ENCODE results near the gene CLEC1A. TPM values are rescaled to one million over a fixed set of nuclear protein-coding genes. Genes with fewer than 3 reads are reported as not detected.

The CLEC1A gene
- total and polyA plus RNA-seq, 12 donors, result 1.4 to 5.6 (median 3.3) TPM

DNA sequence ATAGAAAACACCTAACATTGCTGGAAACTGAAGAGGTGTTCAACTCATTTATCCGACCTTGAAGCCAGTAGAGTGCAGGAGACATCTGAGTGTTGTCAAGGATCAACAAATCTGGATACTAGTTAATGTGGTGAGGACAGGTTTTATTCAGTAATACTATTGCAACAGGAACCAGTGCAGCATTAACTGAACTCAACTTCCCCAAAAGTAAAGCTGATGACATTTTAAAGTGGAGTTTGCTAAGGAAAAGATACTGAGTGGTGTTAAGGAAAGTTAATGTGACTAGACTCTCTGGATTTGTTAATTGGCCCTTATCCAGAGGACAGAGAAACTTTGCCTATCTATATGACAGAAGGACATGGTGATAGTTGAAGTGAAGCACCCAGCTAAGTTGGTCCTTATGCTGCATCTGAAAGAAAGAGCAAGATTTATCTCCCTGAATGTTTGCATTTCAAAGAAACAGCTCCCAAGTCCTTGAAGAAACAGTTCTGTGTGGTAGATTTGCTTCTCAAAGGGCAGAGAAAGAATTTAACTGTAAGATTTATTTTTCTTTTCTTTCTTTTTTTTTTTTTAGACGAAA, 32.4 kb upstream of the CLEC1A start:
- intact Hi-C loops (cut with DNase I), result loop anchor here in 1 of 2 donors (10.0 kb wide), 2 partner anchors 96 to 386 kb away; partner anchors contain the start of gene CLEC9A
- DNase-seq, result no peak
- 35 to 52% (median 43%) methylated on average over 2 of the region's 2 CpGs for WGBS, 4 donors
- Histone ChIP-seq H3K27ac (peak overlapping the region in 1 of 5 donors; percentile 86), H3K4me1 (replicated peaks in 1 of 2) (no peaks in the 10 kb centered on the region), H3K4me3 (no peak overlapping the region), H3K9me3 (replicated peaks in 1 of 3) (no peaks in the 10 kb centered on the region), H3K36me3 (replicated peaks in 1 of 2) (no peaks in the 10 kb centered on the region), H3K27me3 (no peaks in the 10 kb centered on the region)
- TF ChIP-seq, protein P1, sequence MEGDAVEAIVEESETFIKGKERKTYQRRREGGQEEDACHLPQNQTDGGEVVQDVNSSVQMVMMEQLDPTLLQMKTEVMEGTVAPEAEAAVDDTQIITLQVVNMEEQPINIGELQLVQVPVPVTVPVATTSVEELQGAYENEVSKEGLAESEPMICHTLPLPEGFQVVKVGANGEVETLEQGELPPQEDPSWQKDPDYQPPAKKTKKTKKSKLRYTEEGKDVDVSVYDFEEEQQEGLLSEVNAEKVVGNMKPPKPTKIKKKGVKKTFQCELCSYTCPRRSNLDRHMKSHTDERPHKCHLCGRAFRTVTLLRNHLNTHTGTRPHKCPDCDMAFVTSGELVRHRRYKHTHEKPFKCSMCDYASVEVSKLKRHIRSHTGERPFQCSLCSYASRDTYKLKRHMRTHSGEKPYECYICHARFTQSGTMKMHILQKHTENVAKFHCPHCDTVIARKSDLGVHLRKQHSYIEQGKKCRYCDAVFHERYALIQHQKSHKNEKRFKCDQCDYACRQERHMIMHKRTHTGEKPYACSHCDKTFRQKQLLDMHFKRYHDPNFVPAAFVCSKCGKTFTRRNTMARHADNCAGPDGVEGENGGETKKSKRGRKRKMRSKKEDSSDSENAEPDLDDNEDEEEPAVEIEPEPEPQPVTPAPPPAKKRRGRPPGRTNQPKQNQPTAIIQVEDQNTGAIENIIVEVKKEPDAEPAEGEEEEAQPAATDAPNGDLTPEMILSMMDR (IDR thresholded peaks at IDR 0.05), result no peak
- TF ChIP-seq POLR2A (IDR thresholded peaks at IDR 0.05), result no peak

DNA sequence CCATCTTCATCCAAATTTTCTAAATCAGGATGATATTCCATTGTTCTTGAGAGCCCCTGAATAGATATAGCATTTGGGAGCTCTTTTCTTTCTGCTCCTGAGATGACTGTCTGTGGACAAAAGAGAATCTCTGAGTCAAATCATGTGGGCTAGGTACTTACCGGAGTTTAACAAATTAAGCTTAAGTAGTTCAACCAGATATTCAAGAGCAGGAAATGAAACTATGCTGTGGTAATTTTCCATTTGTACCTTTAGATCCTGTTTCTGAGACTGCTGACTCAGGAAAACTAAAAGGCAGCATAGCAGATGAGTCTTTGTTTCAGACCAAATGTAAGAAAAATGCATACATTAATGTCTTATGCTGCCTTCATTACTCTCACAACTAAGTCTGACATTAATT, 31.3 kb upstream of the CLEC1A start, which contains the start of gene CLEC7A:
Gene CLEC7A (minus strand): TSS at position 158 of the 400 bp plus-strand sequence. CDS start 117 bp downstream, at position 41.
- WGBS, 4 donors, result 54 to 65% (median 59%) methylated on average over 1 of the region's 1 CpG
- H3K27ac ChIP-seq, result peak within 1 kb of the TSS in 4 of 5 donors; percentile 2 to 86 (median 58)
- TF ChIP-seq POLR2A (IDR thresholded peaks at IDR 0.05), result peak in 1 of 2 donors; percentile 35
- TF ChIP-seq, protein P1 (IDR thresholded peaks at IDR 0.05), result no peak
- no peaks in the 10 kb centered on the region for H3K36me3 ChIP-seq (replicated peaks in 1 of 2)
- H3K4me3 ChIP-seq, result peak within 1 kb of the TSS in 1 of 4 donors; percentile 39
- no peaks in the 10 kb centered on the region for H3K27me3 ChIP-seq
- H3K9me3 ChIP-seq (replicated peaks in 1 of 3), result no peaks in the 10 kb centered on the region
- intact Hi-C loops (cut with DNase I), result loop anchor here in 1 of 2 donors (10.0 kb wide), 2 partner anchors 95 to 385 kb away; partner anchors contain the start of gene CLEC9A
- H3K4me1 ChIP-seq (replicated peaks in 1 of 2), result no peaks in the 10 kb centered on the region
- no peak for DNase-seq

- H3K4me1 ChIP-seq (replicated peaks in 1 of 2), result no peaks in the 10 kb centered on the region
- intact Hi-C loops (cut with DNase I), result no loop called here
- TF ChIP-seq POLR2A (IDR thresholded peaks at IDR 0.05), result peak; percentile 34 to 42
- TF ChIP-seq, protein P1 (IDR thresholded peaks at IDR 0.05), result no peak
- H3K27ac ChIP-seq, result peak overlapping the region in 2 of 5 donors; percentile 72 to 86
- no peaks in the 10 kb centered on the region for H3K27me3 ChIP-seq
- no peaks in the 10 kb centered on the region for H3K9me3 ChIP-seq (replicated peaks in 1 of 3)
- H3K4me3 ChIP-seq, result peak overlapping the region in 1 of 4 donors; percentile 39
- no peaks in the 10 kb centered on the region for H3K36me3 ChIP-seq (replicated peaks in 1 of 2)
- WGBS, 4 donors, result 53 to 67% (median 62%) methylated on average over 5 of the region's 5 CpGs
- DNase-seq, result peak in 2 of 7 donors; percentile 25 to 37
Observed at GRCh38 chr12:10128687-10129086, 29.9 kb upstream of the CLEC1A start.

DNA sequence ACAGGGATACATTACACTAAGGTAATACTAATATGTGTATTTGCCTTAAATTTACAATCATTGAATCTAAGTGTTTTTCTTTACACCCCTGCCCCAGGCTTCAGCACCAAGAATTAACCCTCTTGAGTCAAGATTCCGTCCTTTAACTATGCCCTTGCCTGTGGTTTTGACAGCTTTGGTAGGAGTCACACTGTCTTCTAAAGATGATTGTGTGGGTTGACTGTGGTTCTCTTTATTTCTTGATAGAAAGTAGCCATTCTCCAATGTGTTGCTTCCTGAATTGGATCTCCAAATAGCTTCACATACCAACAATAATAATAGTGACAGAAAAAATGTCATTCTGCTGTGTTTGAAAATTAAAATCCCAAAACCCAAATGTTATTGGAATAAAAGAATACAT, 27.6 kb upstream of the CLEC1A start:
- intact Hi-C loops (cut with DNase I), result no loop called here
- Histone ChIP-seq H3K27ac (no peak overlapping the region), H3K9me3 (replicated peaks in 1 of 3) (no peaks in the 10 kb centered on the region), H3K27me3 (no peaks in the 10 kb centered on the region), H3K4me3 (no peak overlapping the region), H3K4me1 (replicated peaks in 1 of 2) (no peaks in the 10 kb centered on the region), H3K36me3 (replicated peaks in 1 of 2) (no peaks in the 10 kb centered on the region)
- TF ChIP-seq, protein P1 (IDR thresholded peaks at IDR 0.05), result no peak
- no peak for TF ChIP-seq POLR2A (IDR thresholded peaks at IDR 0.05)
- 56 to 62% (median 60%) methylated on average over 1 of the region's 1 CpG for WGBS, 4 donors
- DNase-seq, result no peak

Data from adrenal gland (tissue), 12 donors.